ENCODE results near the gene TTR.

Gene TTR

GRCh38 chr18:31566576-31567306, 24.9 kb upstream of the TTR start:
- TF ChIP-seq CTCF (conservative IDR thresholded peaks at IDR 0.05) (no peak), ZFX (IDR thresholded peaks at IDR 0.05) (no peak)

GRCh38 chr18:31572368-31572767, 19.3 kb upstream of the TTR start:
- TF ChIP-seq CTCF (conservative IDR thresholded peaks at IDR 0.05) (no peak), ZFX (IDR thresholded peaks at IDR 0.05) (no peak)
- no peak overlapping the region for H3K27ac ChIP-seq

More at GRCh38 chr18:31566576-31567306, 24.9 kb upstream of the TTR start:
- H3K27ac ChIP-seq: no peak overlapping the region

- TF ChIP-seq ZFX (IDR thresholded peaks at IDR 0.05) (no peak), CTCF (conservative IDR thresholded peaks at IDR 0.05) (no peak)
- H3K27ac ChIP-seq: no peak overlapping the region
These were observed 18.6 kb upstream of the TTR start for GRCh38 chr18:31573051-31573450.

DNA sequence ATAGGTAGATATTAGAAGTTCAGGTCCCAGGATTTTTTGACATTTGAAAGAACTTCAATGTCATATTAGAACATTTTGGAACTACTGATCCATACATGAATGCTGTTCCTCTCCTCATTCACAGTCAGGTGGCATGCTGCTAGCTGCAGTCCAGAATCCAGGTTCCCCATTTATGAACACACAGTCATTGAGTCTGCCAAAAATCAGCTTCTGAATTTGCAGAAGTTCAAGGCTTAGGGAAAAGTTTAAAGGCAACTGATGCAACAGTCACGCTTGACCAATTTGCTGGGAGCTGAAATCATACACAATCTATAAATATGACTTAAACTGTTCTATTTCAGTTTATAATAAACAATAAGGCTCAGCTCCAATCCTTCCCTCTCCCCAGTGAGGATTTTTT, 17.3 kb upstream of the TTR start:
- TF ChIP-seq ZFX (IDR thresholded peaks at IDR 0.05) (no peak), CTCF (conservative IDR thresholded peaks at IDR 0.05) (no peak)
- no peak overlapping the region for H3K27ac ChIP-seq

GRCh38 chr18:31575515-31576257, 16.0 kb upstream of the TTR start:
- TF ChIP-seq CTCF (conservative IDR thresholded peaks at IDR 0.05): no peak
- TF ChIP-seq ZFX (IDR thresholded peaks at IDR 0.05): no peak
- peak overlapping the region; percentile 34; the same call in 1 of the 2 replicates for H3K27ac ChIP-seq

GRCh38 chr18:31576670-31577069, 15.0 kb upstream of the TTR start:
- no peak overlapping the region for H3K27ac ChIP-seq
- TF ChIP-seq CTCF (conservative IDR thresholded peaks at IDR 0.05) (no peak), ZFX (IDR thresholded peaks at IDR 0.05) (no peak)

- TF ChIP-seq CTCF (conservative IDR thresholded peaks at IDR 0.05) (no peak), ZFX (IDR thresholded peaks at IDR 0.05) (no peak)
- H3K27ac ChIP-seq: no peak overlapping the region
These were observed 14.5 kb upstream of the TTR start for GRCh38 chr18:31577195-31577594.
